BE2C (cell line): ENCODE data around the gene NEXN.

Experiments used
- DNase-seq: peaks from one replicate; pipeline ENCODE4 v3.0.0-alpha.2; 2020
- H3K27me3 ChIP-seq: fragments of 250-450 bp; sonication (Bioruptor Pico); 2 replicates; pipeline ENCODE4 v1.5.1; 2020; ENCODE audit warnings: mild to moderate bottlenecking
- H3K36me3 ChIP-seq: fragments of 250-450 bp; sonication (Bioruptor Pico); 2 replicates; pipeline ENCODE4 v1.5.1; 2020; ENCODE audit warnings: mild to moderate bottlenecking
- H3K4me1 ChIP-seq: fragments of 250-450 bp; sonication (Bioruptor Pico); 2 replicates; pipeline ENCODE4 v1.5.1; 2020
- H3K4me3 ChIP-seq: 2 replicates; pipeline ENCODE4 v1.5.1; 2011; ENCODE audit warnings: low read depth, low read length
- H3K9me3 ChIP-seq: fragments of 250-450 bp; sonication (Bioruptor Pico); 2 replicates; pipeline ENCODE4 v1.5.1; 2020
- CTCF ChIP-seq: IDR thresholded peaks from 2 replicates; pipeline ENCODE4 v1.5.1; 2012; ENCODE audit warnings: mild to moderate bottlenecking, low read depth, low read length

Gene NEXN

GRCh38 chr1:77958391-77958790, 70.0 kb downstream of the NEXN start:
- no peak for DNase-seq
- no peaks in the 10 kb centered on the region for H3K9me3 ChIP-seq
- H3K4me1 ChIP-seq = no peaks in the 10 kb centered on the region
- no peak overlapping the region for H3K4me3 ChIP-seq
- no peaks in the 10 kb centered on the region for H3K27me3 ChIP-seq
- H3K36me3 ChIP-seq = peaks cover 84% of the 10 kb centered on the region
- no peak for TF ChIP-seq CTCF

- no peak for TF ChIP-seq CTCF
Observed at GRCh38 chr1:77958850-77959249, 70.4 kb downstream of the NEXN start.

GRCh38 chr1:77961392-77961791, 73.0 kb downstream of the NEXN start:
- Histone ChIP-seq H3K4me1 (no peaks in the 10 kb centered on the region), H3K4me3 (no peak overlapping the region), H3K9me3 (no peaks in the 10 kb centered on the region), H3K27me3 (no peaks in the 10 kb centered on the region), H3K36me3 (peaks cover 89% of the 10 kb centered on the region)
- TF ChIP-seq CTCF = no peak
- DNase-seq = no peak

More at GRCh38 chr1:77958850-77959249, 70.4 kb downstream of the NEXN start:
- no peaks in the 10 kb centered on the region for H3K4me1 ChIP-seq
- peaks cover 89% of the 10 kb centered on the region for H3K36me3 ChIP-seq
- DNase-seq = no peak
- H3K4me3 ChIP-seq = no peak overlapping the region
- no peaks in the 10 kb centered on the region for H3K27me3 ChIP-seq
- no peaks in the 10 kb centered on the region for H3K9me3 ChIP-seq

GRCh38 chr1:77966291-77966690, 77.9 kb downstream of the NEXN start:
- Histone ChIP-seq H3K4me3 (no peak overlapping the region), H3K4me1 (no peaks in the 10 kb centered on the region), H3K27me3 (no peaks in the 10 kb centered on the region), H3K36me3 (peaks cover 80% of the 10 kb centered on the region), H3K9me3 (no peaks in the 10 kb centered on the region)
- TF ChIP-seq CTCF = no peak
- no peak for DNase-seq

- H3K4me3 ChIP-seq = no peak overlapping the region
- no peak for DNase-seq
- no peak for TF ChIP-seq CTCF
- H3K27me3 ChIP-seq = no peaks in the 10 kb centered on the region
- no peaks in the 10 kb centered on the region for H3K4me1 ChIP-seq
- peaks cover 51% of the 10 kb centered on the region for H3K36me3 ChIP-seq
- H3K9me3 ChIP-seq = no peaks in the 10 kb centered on the region
Observed at GRCh38 chr1:77970192-77970591, 81.8 kb downstream of the NEXN start.

GRCh38 chr1:77972080-77972479, 83.7 kb downstream of the NEXN start:
- no peaks in the 10 kb centered on the region for H3K4me1 ChIP-seq
- H3K9me3 ChIP-seq = no peaks in the 10 kb centered on the region
- H3K4me3 ChIP-seq = no peak overlapping the region
- peaks cover 41% of the 10 kb centered on the region for H3K36me3 ChIP-seq
- H3K27me3 ChIP-seq = no peaks in the 10 kb centered on the region
- DNase-seq = no peak
- TF ChIP-seq CTCF = no peak
